HUES64 (cell line): ENCODE data around the gene TEC.
"Not testable (repeated sequence)": the region's sequence is repeated elsewhere in the genome, so short reads cannot be mapped to it uniquely, and the experiment has no call there.

ENCODE experiments used
- H3K27ac ChIP-seq: 2 replicates; pipeline ENCODE4 v1.7.0; 2013; ENCODE audit warnings: low read depth, low read length, inconsistent platforms
- H3K27me3 ChIP-seq: 2 replicates; pipeline ENCODE4 v1.6.1; 2013; ENCODE audit warnings: mild to moderate bottlenecking, low read length; ENCODE audit not compliant: insufficient read depth
- H3K36me3 ChIP-seq: 2 replicates; pipeline ENCODE4 v1.6.1; 2013; ENCODE audit warnings: mild to moderate bottlenecking, low read length; ENCODE audit not compliant: insufficient read depth
- H3K4me1 ChIP-seq: 2 replicates; pipeline ENCODE4 v1.6.1; 2013; ENCODE audit warnings: mild to moderate bottlenecking, low read length, moderate library complexity; ENCODE audit not compliant: insufficient read depth
- H3K4me3 ChIP-seq: 2 replicates; pipeline ENCODE4 v1.5.1; 2013; ENCODE audit warnings: mild to moderate bottlenecking, low read length, moderate library complexity
- H3K9ac ChIP-seq: 2 replicates; pipeline ENCODE4 v1.6.1; 2013; ENCODE audit warnings: mild to moderate bottlenecking, low read depth, low read length
- H3K9me3 ChIP-seq: 2 replicates; pipeline ENCODE4 v1.6.1; 2013; ENCODE audit warnings: low read depth, low read length; ENCODE audit not compliant: insufficient read depth
- WGBS: fragments of 150-250, 120-280 bp; methylation state at CpG from one replicate; pipeline ENCODE4 v1.1.7; 2013; ENCODE audit warnings: missing lambda C conversion rate; 5-methylcytosine and 5-hydroxymethylcytosine counted together

The TEC gene

DNA sequence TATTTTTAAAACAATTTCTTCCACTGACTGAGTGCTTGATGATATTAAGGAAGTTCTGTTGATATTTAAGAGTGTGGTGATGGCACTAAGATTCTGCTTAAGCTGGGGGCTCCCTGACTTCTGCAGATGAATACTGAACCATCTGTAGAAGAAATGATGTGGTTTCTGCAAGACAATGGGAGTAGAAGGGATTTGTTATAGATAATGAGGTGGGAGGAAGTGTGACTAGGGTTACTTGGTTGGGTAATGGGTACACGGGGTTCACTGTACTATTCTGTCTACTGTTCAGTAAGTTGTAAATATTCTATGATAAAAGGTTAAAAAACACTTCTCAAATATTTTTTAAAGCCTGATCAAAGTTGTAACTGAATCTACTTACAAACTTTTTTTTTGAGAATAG lies 74.7 kb downstream of the TEC start:
- Histone ChIP-seq H3K4me3 (no peak overlapping the region), H3K27me3 (no peaks in the 10 kb centered on the region), H3K4me1 (peaks cover 7% of the 10 kb centered on the region; the same call in 1 of the 2 replicates), H3K9ac (no peak overlapping the region), H3K27ac (no peak overlapping the region), H3K36me3 (no peaks in the 10 kb centered on the region), H3K9me3 (no peaks in the 10 kb centered on the region)
- no CpG with 5 or more reads among the region's 1 CpG for WGBS

DNA sequence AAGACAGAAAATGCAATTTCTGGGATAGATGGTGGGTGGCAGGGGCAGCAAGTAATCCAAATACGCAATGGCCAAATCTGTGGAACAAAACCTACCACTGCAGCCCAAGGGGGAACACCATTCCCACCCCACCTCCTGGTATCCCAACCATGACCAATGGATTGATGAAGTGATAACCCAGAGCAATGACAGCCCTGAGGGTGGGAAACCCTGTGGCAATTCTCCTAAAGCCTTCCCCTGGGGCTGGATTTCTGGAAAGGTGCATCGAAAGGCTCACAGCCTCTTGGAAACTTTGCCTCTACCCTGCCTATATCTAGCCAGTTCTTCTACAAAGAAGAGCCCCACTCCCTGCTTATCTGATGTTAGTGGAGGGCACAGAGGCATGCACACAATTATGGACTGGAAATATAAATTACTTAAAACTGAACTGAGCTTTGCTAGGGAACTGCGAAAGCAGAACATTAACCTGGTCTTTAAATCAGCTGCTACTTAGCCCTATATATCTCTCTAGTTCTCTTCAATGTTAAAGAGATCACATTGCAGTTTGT lies 75.6 kb downstream of the TEC start:
- Histone ChIP-seq H3K4me3 (no peak overlapping the region), H3K9ac (no peak overlapping the region)
- WGBS = 98% methylated on average over 3 of the region's 3 CpGs

DNA sequence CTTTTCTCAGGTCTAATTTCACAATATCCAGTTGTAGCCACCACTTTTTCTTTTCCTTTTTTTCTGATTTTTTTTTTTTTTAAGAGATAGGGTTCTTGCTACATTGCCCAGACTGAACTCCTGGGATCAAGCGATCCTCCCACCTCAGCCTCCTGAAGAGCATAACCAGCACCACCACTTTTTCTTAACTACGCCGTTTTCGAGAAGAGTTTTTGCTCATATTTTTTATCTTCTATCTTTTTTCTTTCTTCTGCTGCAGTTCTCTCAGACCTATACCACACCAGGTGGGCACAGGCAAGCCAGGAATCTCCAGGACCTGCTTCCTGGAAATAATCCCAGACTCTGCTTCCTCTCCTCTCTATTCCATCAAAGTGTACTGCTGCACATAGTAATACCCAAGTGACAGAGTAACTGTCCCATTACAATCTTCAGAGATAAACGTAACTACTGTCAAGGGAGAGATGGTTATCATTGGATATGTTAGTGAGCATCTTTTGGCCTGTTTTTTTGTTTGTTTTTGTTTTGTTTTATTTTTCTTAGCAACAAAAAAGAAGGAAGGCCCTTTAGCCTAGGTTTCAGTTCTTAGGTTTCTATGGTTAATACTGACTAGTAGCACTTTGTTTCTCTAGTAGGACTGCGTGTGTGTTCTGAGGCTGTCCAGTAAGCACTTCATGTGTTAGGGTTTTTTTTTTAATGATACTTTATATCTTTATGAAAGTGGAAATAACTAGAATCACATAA lies 76.4 kb downstream of the TEC start:
- Histone ChIP-seq H3K9me3 (no peaks in the 10 kb centered on the region), H3K36me3 (no peaks in the 10 kb centered on the region), H3K4me1 (peaks cover 7% of the 10 kb centered on the region; the same call in 1 of the 2 replicates), H3K27me3 (no peaks in the 10 kb centered on the region), H3K4me3 (no peak overlapping the region), H3K27ac (no peak overlapping the region), H3K9ac (no peak overlapping the region)
- 94% methylated on average over 6 of the region's 6 CpGs for WGBS

More for the DNA sequence above, 75.6 kb downstream of the TEC start:
- Histone ChIP-seq H3K9me3 (no peaks in the 10 kb centered on the region), H3K27ac (no peak overlapping the region), H3K4me1 (peaks cover 7% of the 10 kb centered on the region; the same call in 1 of the 2 replicates), H3K27me3 (no peaks in the 10 kb centered on the region), H3K36me3 (no peaks in the 10 kb centered on the region)

DNA sequence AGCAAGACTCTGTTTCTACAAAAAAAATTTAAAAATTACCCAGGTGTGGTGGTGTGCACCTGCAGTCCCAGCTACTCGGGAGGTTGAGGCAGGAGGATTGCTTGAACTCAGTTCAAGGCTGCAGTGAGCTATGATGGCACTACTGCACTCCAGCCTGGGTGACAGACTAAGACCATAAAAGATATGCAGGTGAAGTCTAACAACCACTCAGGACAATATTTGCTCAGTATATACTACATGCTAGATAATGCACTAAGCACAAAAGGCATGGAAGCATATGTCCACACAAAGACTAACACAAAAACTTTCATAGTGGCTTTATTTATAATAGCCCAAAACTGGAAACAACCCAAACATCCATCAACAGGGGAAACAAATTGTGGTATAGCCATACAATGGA lies 77.9 kb downstream of the TEC start:
- H3K27ac ChIP-seq = no peak overlapping the region
- 95% methylated on average over 1 of the region's 1 CpG for WGBS
- H3K4me3 ChIP-seq = no peak overlapping the region
- no peaks in the 10 kb centered on the region for H3K27me3 ChIP-seq
- peaks cover 7% of the 10 kb centered on the region; the same call in 1 of the 2 replicates for H3K4me1 ChIP-seq
- no peaks in the 10 kb centered on the region for H3K36me3 ChIP-seq
- no peak overlapping the region for H3K9ac ChIP-seq
- H3K9me3 ChIP-seq = no peaks in the 10 kb centered on the region

DNA sequence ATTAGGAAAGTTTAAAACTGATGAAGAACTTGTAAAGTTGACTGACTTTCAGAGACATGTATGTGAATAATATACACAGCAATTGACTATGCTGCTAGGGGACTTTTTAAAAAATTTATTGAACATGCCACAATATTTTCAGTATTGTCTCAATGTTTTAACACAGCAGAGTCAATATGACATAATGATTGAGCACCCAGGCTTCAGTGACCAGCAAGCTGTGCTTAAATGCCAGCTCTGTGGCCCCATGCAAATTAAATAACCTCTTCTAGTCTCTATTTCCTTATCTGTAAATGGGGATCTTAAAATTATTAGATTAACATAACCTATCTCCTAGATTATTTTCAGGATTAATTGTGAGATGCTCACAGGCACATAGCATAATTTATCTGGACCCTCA lies 78.8 kb downstream of the TEC start:
- Histone ChIP-seq H3K9ac (no peak overlapping the region), H3K36me3 (no peaks in the 10 kb centered on the region), H3K4me1 (peaks cover 7% of the 10 kb centered on the region; the same call in 1 of the 2 replicates), H3K9me3 (no peaks in the 10 kb centered on the region), H3K4me3 (no peak overlapping the region), H3K27me3 (no peaks in the 10 kb centered on the region), H3K27ac (no peak overlapping the region)

DNA sequence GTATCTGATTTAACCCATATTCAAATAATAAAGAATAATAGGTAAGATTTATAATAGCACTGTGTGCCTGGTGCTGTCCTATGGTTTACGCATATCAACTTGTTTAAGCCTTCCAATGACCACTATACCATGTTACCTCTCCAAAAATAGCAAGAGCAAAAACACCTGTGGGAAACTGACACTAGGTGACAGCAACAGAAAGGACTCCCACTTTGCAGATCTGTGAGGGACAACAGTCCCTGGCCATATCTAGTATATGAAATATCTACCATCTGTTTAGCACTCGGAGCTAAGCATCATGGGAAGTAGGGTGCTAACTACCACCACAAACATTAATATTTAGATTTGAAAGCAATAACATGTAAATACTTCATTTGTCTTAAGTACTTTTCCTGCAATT lies 79.9 kb downstream of the TEC start:
- Histone ChIP-seq H3K9me3 (no peaks in the 10 kb centered on the region), H3K27me3 (no peaks in the 10 kb centered on the region), H3K4me3 (no peak overlapping the region), H3K4me1 (no peaks in the 10 kb centered on the region; the same call in 1 of the 2 replicates), H3K27ac (no peak overlapping the region), H3K9ac (no peak overlapping the region), H3K36me3 (no peaks in the 10 kb centered on the region)
- WGBS = 74% methylated on average over 2 of the region's 2 CpGs

DNA sequence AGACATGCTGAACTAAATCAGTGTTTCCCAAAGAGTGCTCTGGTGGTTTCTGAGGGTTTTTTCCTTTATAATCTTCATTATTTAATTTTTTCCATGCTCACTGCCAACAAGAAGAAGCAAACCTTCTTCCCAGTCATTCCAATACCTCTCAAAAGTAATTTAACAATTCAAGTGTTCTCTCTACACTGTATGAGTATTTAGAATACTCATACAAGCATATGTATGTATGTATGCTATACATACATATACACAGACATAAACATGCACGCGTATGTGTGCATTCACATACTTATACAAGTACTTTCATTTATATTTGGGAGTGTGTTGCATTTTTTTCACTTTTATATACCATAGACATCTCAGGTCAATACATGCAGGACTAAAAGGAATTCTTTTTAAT lies 81.2 kb downstream of the TEC start:
- H3K27me3 ChIP-seq = no peaks in the 10 kb centered on the region
- H3K9me3 ChIP-seq = no peaks in the 10 kb centered on the region
- no peak overlapping the region for H3K4me3 ChIP-seq
- H3K27ac ChIP-seq = no peak overlapping the region
- 0 out of 2 replicates have a peak, but pooled peaks cover 3% of the 10 kb centered on the region for H3K4me1 ChIP-seq
- no peak overlapping the region for H3K9ac ChIP-seq
- WGBS = no CpG with 5 or more reads among the region's 2 CpGs
- H3K36me3 ChIP-seq = no peaks in the 10 kb centered on the region

DNA sequence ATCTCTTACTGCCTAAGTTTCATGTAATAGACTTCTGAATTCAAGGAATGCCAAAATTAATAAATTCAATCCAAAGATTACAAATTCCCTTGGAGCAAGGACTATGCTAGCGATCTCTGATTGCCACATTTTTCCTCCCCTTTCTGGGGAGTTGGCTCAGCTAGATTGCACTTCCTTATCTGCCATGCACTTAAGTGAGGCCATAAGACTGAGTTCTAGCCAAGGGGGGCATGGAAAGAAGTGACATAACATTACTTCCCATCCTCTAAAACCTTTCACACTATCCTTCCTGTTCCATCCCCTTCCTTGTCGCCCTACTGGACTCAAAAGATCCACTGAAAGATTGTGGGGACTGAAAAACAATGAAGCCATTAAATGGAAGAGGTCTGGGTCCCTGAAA lies 81.8 kb downstream of the TEC start:
- 81% methylated on average over 2 of the region's 2 CpGs for WGBS
- Histone ChIP-seq H3K4me3 (no peak overlapping the region), H3K9me3 (no peaks in the 10 kb centered on the region), H3K27me3 (no peaks in the 10 kb centered on the region), H3K9ac (no peak overlapping the region), H3K27ac (no peak overlapping the region), H3K4me1 (peaks cover 4% of the 10 kb centered on the region; the same call in 1 of the 2 replicates), H3K36me3 (no peaks in the 10 kb centered on the region)

DNA sequence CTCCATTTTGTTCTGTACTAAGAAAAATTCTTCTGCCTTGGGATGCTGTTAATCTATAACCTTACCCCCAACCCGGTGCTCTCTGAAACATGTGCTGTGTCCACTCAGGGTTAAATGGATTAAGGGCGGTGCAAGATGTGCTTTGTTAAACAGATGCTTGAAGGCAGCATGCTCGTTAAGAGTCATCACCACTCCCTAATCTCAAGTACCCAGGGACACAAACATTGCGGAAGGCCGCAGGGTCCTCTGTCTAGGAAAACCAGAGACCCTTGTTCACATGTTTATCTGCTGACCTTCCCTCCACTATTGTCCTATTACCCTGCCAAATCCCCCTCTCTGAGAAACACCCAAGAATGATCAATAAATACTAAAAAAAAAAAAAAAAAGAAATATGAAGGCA lies 82.6 kb downstream of the TEC start:
- not testable (repeated sequence) for H3K9ac ChIP-seq, H3K27me3 ChIP-seq, H3K4me3 ChIP-seq, H3K27ac ChIP-seq, H3K4me1 ChIP-seq, H3K9me3 ChIP-seq, H3K36me3 ChIP-seq
- 94% methylated on average over 3 of the region's 5 CpGs for whole genome bisulfite sequencing

DNA sequence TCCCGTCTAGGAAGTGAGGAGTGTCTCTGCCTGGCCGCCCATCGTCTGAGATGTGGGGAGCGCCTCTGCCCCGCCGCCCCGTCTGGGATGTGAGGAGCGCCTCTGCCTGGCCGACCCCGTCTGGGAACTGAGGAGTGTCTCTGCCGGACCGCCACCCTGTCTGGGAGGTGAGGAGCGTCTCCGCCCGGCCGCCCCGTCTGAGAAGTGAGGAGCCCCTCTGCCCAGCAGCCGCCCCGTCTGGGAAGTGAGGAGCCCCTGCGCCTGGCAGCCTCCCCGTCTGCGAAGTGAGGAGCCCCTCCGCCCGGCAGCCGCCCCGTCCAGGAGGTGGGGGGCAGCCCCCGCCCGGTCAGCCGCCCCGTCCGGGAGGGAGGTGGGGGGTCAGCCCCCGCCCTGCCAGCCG lies 83.2 kb downstream of the TEC start:
- WGBS = 96% methylated on average over 33 of the region's 33 CpGs
- H3K27ac ChIP-seq, H3K27me3 ChIP-seq, H3K4me1 ChIP-seq, H3K9ac ChIP-seq, H3K36me3 ChIP-seq, H3K9me3 ChIP-seq, H3K4me3 ChIP-seq: not testable (repeated sequence)

DNA sequence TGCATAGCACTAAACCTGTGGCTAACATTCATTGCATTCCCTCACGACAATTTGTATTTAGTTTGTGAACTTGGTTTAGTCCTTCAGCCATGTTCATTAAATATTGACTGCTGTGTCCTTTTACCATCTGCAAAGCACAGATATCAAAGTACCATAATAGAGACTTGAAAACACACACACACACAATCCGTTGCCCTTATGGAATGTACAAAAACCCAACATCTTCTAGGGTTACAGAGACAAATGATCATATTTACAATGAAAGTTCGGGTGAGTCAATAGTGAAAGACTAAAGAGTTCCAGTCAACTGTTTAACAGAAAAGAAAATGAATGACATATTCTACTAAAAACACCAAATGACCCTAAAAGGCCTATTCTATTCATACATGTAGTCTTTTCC lies 84.8 kb downstream of the TEC start:
- Histone ChIP-seq H3K9ac (no peak overlapping the region), H3K36me3 (no peaks in the 10 kb centered on the region), H3K27me3 (no peaks in the 10 kb centered on the region), H3K9me3 (no peaks in the 10 kb centered on the region), H3K4me1 (peaks cover 4% of the 10 kb centered on the region; the same call in 1 of the 2 replicates), H3K27ac (no peak overlapping the region), H3K4me3 (no peak overlapping the region)
- 89% methylated on average over 3 of the region's 3 CpGs for WGBS
